SIG-M5 treated with dmso at 0.1 percent for 504 hours (cell line): ENCODE measurements around the gene HAND1.

Experiments used
- DNase-seq: peaks from one replicate; lab custom pipeline; 2025; ENCODE audit not compliant: unreplicated experiment; lab: John Stamatoyannopoulos, UW

Gene HAND1

DNA sequence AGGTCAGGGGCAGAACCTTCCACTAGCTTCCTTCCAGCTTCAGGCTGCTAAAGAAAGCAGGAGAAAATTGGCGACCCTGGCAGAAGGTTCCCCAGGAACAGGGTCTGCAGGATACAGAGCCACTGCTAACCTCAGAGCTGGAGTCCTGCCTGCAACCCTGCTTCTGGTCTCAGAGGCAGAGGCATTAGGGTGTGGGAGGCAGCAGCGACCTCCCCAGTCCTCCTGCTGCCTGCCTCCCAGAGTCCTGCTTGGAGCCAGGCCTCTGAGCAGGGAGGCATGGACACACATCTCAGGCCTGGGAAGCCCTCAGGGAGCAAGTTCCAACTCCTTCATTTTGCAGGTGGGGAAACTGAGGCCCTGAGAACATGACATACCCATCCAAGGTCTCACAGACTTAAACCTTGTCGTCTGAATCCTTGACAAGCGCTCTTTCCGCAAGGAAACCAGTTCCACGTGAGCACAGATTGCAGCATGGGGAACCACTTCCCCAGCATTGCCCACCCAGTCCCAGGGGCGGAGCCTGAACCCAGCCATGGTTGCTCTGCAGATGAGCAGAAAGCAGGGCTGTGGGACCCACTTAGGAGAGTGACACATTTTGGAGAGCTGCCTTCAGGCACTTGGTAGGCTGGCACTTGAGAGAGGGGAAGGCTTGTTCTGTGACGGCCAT lies 28.2 kb upstream of the HAND1 start:
- no peak for DNase-seq

GRCh38 chr5:154505567-154505966 lies 27.5 kb upstream of the HAND1 start:
- DNase-seq, result no peak

- DNase-seq, result no peak
Measured at GRCh38 chr5:154503698-154504039, 25.6 kb upstream of the HAND1 start.

GRCh38 chr5:154502180-154502579 lies 24.2 kb upstream of the HAND1 start:
- DNase-seq, result no peak

GRCh38 chr5:154501566-154501965 lies 23.5 kb upstream of the HAND1 start:
- no peak for DNase-seq

DNA sequence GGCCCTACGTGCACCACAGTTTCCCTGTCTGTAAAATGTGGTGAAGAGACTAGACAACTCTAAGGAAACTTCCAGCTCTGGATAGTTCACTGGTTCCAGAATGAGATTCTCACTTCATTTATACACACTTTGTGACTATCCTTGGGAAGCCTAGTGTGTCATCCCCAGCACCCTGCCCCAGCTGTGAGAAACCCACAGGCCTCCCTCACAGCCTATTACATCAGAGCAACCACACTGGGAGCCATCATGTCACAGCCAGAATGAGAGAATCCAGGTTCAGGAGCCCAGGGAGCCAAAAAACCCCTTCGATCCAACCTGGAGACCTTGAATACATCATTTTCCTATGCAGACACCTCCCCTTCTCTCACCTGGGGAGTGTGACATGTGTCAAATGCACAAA lies 21.0 kb upstream of the HAND1 start:
- DNase-seq, result no peak

- DNase-seq, result no peak
Measured at GRCh38 chr5:154498591-154498990, 20.6 kb upstream of the HAND1 start.

- no peak for DNase-seq
Measured at GRCh38 chr5:154494036-154494435, 16.0 kb upstream of the HAND1 start.

DNA sequence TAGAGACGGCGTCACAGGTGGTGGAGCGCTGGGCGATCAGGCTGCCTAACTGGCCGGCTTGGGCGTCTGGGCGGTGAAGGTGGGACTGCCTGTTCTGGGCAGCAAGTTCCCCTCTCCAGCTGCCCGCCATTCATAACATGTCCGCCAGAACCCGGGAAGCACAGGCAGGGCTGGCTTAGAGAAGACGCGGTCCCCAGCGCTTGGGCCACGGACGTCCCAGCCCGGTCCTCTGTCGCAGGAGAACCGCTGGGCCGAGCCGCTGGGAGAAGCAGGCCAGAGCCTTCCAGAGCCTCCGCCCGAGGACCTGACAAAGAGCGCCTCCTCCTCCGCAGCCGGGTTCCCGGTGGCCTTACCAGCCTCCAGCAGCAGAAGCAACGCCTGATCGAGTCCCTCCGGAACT lies 15.2 kb upstream of the HAND1 start:
- DNase-seq, result no peak

- no peak for DNase-seq
Measured at GRCh38 chr5:154491941-154492340, 13.9 kb upstream of the HAND1 start.

DNA sequence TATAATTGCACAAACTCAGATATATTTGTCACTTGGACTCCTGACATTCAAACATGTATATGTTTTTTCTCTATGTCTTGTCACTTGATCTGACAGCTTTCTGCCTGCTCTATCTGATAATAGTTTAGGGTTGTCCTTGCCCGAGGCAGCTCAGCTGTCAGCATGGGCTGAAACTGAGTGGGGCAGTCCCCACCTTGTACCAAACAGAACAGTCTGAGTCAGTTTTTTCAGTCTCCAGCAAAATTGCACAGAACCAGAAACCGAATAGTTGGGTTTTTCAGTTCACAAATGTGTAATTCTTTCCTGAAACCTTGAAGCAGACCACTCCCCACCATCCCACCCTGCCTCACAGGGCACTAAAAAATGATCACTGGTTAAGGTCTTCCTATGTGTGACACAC lies 9.5 kb upstream of the HAND1 start:
- no peak for DNase-seq

GRCh38 chr5:154486427-154486866 lies 8.4 kb upstream of the HAND1 start:
- DNase-seq, result no peak

GRCh38 chr5:154485850-154486426 lies 7.9 kb upstream of the HAND1 start:
- DNase-seq, result no peak

DNA sequence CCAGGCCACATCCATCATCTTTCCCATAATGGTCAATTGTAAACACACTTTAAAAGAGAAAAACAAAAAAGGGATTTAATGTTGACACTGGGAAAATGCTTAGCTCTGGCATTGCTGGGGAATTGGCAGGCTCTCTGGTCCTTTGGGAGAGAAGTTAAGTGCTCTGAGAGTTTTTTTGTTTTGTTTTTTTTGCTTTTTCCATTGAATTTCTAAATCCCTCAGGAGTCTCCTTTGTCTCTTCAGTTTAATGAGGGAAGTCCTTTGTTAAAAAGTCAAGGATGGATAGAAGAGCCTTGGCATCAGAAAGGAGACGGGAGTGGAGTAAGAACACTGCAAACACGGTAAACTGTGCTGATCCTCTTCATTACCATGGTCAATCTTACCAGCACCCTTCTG lies 7.1 kb upstream of the HAND1 start:
- no peak for DNase-seq

- no peak for DNase-seq
Measured at GRCh38 chr5:154484393-154485095, 6.5 kb upstream of the HAND1 start.

- no peak for DNase-seq
Measured at GRCh38 chr5:154483654-154484392, 5.8 kb upstream of the HAND1 start.

- DNase-seq, result no peak
Measured at GRCh38 chr5:154482528-154483449, 4.8 kb upstream of the HAND1 start.

DNA sequence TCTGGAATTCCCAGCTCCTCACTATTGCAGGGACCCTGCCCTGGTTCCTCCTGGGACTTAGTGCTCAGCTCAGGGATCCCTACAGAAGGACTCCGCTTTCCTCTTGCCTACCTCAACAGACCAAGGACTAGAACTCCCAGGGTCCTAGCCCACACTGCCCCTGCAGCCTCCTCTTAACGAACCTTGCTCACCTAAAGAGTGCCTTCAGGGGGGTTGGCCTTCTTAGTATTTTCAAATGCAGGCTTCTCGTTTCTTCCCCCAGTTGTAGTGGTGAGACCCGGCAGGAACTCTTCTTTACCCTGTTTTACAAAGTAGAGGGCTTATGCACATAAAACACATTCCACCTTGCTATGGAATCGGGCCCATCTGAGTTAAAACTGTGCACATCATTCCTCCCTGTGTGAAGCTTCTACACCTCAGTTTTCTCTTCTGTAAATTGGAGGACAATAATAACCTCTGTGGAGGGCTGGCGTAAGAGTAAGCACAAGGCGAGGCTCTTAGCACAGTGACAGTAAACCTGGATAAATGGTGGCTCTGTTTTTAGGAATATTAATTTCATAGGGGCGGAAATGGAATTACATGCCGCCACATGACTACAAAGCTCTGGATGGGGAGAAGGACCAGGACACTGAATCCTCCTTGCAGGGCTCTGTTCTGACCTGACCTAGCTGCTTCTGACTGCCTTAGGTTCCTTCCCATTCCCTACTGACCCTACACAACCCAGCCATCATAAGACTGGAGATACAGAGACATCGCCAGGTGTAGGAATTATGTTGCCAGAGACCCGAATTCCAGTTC lies 3.8 kb upstream of the HAND1 start:
- no peak for DNase-seq

DNA sequence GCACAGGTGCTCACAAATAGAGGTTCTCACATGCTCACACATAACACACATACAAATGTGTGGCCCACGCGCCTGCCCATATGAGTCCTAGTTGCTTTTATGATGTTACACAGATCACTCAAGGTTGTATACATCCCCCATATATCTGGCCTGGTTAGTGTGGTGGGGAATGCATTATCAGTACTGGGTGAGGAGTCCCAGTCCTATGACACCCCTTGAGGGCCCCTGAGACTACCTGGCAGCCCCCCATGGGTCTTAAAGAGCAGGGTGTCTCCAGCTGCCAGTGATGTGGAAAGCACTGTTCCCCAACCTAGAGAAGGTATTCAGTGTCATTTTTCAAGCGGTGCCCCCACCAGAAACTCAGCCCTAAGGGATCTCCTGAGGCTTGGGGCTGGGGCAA lies 2.8 kb upstream of the HAND1 start:
- DNase-seq, result no peak
